LNCaP clone FGC (cell line): ENCODE measurements around the gene PTPN5.
"Not testable (repeated sequence)": the region's sequence is repeated elsewhere in the genome, so short reads cannot be mapped to it uniquely, and the experiment has no call there.

Experiments used
- DNase-seq: peaks from one replicate; pipeline ENCODE4 v3.0.0-alpha.2; 2011; ENCODE audit warnings: low read depth
- H3K4me3 ChIP-seq: 2 replicates; pipeline ENCODE4 v1.5.1; 2011; ENCODE audit warnings: mild to moderate bottlenecking, low read depth, low read length, control low read depth
- TF ChIP-seq, protein P1 (sequence below): IDR thresholded peaks from 2 replicates; pipeline ENCODE4 v1.5.1; 2012; ENCODE audit warnings: mild to moderate bottlenecking; ENCODE audit not compliant: control insufficient read depth, insufficient read depth; ENCODE audit errors: extremely low read depth

Gene PTPN5

DNA sequence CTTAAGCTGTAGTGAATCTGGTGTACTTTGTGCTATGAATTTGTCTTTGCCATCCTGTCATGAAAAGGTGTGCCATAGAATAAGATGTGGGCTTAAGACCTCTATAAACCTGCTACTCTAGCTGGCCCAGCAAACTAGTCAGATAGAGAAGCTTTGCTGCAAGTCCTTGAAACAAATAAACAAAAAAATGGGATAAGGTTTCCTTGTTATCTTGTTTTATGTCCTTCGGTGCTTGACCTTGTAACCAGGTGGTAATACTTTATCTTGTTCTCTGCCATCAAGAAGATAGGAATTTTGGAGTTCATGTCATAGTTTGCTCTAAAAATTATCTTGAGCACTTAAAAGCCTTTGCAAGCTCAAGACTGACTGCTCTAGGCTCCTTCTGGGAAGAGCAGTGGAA lies 107.3 kb downstream of the PTPN5 start:
- no peak for DNase-seq
- TF ChIP-seq, protein P1, sequence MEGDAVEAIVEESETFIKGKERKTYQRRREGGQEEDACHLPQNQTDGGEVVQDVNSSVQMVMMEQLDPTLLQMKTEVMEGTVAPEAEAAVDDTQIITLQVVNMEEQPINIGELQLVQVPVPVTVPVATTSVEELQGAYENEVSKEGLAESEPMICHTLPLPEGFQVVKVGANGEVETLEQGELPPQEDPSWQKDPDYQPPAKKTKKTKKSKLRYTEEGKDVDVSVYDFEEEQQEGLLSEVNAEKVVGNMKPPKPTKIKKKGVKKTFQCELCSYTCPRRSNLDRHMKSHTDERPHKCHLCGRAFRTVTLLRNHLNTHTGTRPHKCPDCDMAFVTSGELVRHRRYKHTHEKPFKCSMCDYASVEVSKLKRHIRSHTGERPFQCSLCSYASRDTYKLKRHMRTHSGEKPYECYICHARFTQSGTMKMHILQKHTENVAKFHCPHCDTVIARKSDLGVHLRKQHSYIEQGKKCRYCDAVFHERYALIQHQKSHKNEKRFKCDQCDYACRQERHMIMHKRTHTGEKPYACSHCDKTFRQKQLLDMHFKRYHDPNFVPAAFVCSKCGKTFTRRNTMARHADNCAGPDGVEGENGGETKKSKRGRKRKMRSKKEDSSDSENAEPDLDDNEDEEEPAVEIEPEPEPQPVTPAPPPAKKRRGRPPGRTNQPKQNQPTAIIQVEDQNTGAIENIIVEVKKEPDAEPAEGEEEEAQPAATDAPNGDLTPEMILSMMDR, result no peak
- H3K4me3 ChIP-seq, result no peak overlapping the region

GRCh38 chr11:18682466-18682865 lies 109.1 kb downstream of the PTPN5 start:
- no peak overlapping the region for H3K4me3 ChIP-seq
- TF ChIP-seq, protein P1, result no peak
- DNase-seq, result no peak

- H3K4me3 ChIP-seq, DNase-seq: not testable (repeated sequence)
Observed at GRCh38 chr11:18681949-18682348, 109.6 kb downstream of the PTPN5 start.
